KG1 (cell line): ENCODE data around the gene TMPRSS2.

Experiments
- DNase-seq: peaks from one replicate; lab custom pipeline; 2025; lab: John Stamatoyannopoulos, UW

Gene TMPRSS2

GRCh38 chr21:41509733-41510132 is 1.8 kb upstream of the TMPRSS2 start:
- no peak for DNase-seq

GRCh38 chr21:41509145-41509496 is 1.2 kb upstream of the TMPRSS2 start:
- DNase-seq, result no peak

DNA sequence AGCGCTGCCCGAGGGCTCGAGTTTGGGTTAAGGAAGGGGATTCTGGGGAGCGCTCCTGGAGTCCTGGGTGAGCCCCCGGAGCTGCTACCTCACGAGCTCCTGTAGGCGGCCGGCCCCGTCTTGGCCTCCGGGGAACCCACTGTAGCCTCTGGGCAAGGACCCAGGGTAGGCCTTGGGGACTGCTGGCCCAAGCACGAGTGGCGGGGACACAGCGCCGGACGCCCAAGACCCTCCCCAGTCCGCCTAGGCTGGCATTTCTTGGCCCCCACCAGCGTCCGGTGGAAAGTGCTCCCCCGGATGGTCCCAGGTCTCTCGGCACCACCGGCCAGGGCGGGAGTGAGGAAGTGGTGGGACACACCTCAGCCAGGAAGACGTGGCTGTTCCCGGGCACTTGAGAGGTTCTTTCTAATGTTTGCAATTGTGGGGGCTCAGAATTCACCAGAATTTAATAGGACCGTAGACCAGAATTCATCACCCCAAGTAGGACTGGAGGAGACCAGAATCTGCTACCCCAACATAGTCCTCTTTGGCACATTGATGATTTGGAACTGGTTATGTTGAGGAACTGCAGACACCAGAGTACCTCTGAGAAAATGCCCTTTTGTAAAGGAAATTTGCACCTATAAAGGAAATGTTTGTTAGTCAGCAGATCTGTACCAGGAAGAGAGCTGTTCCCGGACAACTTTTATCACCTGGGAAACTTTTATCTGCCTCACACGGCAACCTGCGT is 622 bp upstream of the TMPRSS2 start:
- DNase-seq, result no peak

- DNase-seq, result no peak
Observed at GRCh38 chr21:41506611-41507520, 1.1 kb downstream of the TMPRSS2 start.

DNA sequence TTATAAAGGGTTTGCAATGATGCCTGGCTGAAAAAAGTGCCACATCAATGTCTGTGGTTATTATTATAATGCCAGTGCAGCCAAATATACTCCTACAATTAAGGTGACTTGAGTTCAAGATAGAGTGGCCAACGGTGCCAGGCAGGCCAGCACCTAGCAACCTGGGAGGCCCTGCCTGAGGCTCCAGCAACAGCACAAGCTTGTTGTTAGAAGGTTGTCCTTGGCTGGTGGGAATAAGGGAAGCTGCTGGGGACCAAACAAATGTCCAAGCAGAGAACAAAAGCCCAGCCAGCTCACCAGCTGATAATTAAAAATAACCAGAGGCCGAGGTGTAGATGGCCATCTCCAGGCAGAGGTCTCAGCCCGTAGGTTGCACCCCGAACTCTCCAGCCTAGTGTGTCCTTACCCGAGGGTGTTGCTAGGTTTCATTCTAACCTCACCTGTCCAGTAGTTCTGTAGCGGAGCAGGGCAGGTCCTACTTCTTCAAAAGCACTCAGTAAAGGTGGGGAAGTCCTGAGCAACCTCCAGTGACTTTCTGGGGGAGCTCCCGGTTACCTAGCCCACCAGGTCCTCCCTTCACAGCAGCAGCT is 1.9 kb downstream of the TMPRSS2 start:
- no peak for DNase-seq

- no peak for DNase-seq
Observed at GRCh38 chr21:41504030-41504429, 3.9 kb downstream of the TMPRSS2 start.

GRCh38 chr21:41503331-41503730 is 4.6 kb downstream of the TMPRSS2 start:
- DNase-seq, result no peak

DNA sequence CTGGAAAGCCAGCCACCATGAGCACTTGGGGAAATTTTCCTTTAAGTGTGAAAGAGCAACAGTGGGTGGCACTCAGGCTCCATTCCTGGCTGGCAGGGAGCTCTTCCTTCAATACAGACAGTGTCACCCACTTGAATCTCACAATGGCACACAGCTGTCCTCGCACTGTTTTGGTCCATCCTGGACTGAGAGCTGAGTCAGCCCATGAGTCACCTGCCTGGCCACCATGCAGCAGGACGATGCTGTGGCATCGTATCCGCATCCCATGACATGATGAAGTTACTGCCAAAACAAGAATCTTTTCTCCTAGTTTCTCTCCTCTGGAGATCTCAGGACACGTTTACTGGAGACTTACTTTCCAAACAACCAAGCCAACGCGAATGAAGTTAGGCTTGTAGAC is 6.0 kb downstream of the TMPRSS2 start:
- DNase-seq, result no peak

GRCh38 chr21:41500931-41501381 is 7.0 kb downstream of the TMPRSS2 start:
- no peak for DNase-seq

GRCh38 chr21:41500363-41500762 is 7.6 kb downstream of the TMPRSS2 start:
- DNase-seq, result no peak

DNA sequence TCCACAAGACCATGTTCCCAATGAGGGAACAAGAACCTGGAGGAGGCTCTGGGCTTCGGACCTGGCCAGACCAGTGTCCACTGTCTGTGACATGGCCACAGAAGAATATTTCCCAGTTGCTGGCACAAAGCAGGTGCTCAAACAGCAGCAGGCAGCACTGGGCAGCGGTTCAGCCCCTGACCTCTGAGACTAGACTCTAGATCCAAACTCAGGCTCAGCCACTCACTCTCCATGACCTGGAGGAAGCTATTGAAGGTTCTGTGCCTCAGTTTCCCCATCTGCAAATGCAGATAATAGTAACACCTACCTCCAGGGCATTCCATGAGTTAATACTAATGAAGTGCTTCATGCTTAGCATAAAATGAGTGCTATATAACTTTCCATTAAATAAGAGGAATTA is 8.0 kb downstream of the TMPRSS2 start:
- DNase-seq, result no peak

- no peak for DNase-seq
Observed at GRCh38 chr21:41497788-41498187, 10.2 kb downstream of the TMPRSS2 start.

DNA sequence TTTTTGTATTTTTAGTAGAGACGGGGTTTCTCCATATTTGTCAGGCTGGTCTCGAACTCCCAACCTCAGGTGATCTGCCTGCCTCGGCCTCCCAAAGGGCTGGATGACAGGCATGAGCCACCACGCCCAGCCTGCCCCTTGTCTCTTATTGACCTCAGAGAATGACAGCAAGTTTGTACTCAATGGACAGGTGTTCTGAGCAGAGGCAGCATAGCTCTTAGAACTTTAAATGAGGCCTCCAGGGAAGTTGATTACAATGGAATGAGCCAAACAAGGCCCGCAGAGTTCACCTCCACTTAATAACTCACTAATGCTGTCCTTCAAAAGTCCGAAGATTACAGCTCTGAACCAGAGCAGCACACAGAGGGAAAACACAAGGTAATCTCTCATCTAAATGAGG is 10.9 kb downstream of the TMPRSS2 start:
- no peak for DNase-seq

- DNase-seq, result no peak
Observed at GRCh38 chr21:41494242-41494641, 13.7 kb downstream of the TMPRSS2 start.

DNA sequence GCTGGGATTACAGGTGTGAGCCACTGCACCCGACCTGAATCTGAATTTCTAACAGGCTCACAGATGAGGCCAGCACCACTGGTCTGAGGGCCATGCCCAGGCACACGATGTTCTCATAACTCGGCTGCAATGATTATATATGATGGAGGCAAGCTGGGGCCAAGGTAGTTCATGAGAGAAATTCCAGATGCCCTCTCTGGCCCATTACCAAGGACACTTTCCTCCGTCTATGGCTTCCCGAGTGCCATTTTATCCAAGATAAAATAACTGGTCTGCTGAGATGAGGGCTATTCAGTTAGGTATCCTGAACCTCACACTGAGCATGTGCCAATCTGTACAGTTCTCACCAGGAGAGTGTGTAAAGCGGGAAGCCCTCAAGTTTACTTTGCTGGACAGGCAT is 16.5 kb downstream of the TMPRSS2 start:
- DNase-seq, result no peak

DNA sequence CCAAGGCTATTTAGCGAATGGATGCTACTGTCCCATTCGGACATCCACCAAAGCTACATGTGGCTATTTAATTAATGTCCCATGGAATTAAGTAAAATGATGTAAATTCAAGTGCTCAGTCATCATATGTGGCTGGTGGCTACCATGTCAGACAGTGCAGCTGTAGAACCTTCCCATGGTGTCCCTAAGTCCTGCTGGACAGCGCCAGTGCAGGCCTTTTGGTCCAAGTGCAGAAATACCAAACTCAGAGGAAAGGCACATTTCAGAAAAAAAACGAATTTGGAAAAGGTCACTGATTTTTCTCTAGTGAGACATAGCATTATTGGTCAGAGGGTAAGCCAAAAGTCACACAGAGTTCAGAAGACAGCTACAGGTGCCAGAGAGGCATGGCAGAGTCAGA is 17.6 kb downstream of the TMPRSS2 start:
- no peak for DNase-seq

DNA sequence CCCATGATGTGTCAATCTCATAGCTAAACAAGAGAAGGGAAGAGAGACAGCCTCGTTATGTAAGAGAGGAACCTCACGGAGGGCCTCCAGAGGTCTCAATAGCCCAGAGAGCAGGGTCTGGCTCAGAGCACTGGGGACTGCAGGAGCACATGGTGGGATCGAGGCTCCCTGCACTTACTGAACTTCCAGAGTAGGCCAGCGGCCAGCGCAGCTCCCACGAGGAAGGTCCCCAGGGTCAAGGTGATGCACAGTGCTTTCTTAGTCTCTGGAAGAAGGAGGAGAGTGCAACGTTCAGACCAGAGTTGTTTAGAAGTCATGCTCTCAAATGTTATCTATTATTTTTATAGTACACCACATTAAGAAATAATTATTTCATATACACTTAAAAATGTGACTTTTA is 18.6 kb downstream of the TMPRSS2 start:
- DNase-seq, result no peak

- no peak for DNase-seq
Observed at GRCh38 chr21:41488080-41488479, 19.9 kb downstream of the TMPRSS2 start.

DNA sequence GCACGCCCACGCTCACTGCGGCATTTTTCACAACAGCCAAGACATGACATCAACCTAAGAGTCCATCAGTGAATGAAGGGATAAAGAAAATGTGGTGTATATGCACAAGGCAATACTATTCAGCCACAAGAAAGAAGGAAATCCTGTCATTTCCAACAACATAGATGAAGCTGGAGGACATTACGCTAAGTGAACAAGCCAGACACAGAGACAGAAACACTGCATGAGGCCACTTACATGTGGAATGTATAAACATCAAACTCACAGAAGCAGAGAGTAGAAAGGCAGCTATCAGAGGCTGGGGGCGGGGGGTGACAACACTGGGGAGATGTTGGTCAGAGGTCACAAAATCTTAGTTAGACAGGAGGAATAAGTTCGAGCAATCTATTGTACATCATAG is 20.9 kb downstream of the TMPRSS2 start:
- no peak for DNase-seq

DNA sequence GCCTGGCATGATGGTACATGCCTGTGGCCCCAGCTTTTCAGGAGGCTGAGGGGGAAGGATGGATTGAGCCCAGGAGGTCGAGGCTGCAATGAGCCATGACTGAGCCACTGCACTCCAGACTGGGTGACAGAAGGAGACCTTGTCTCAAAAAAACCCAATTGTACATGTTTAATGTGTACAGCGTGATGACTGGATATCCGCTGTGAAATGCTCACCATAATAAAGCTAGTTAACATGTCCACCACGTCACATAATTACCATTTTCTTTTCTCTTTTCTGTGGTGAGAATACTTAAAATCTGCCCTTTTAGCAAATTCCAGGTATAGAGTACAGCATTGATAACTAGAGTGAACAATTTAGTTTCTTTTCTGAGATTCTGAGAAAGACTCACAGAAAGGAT is 24.0 kb downstream of the TMPRSS2 start:
- DNase-seq, result no peak

- no peak for DNase-seq
Observed at GRCh38 chr21:41483415-41483814, 24.5 kb downstream of the TMPRSS2 start.

DNA sequence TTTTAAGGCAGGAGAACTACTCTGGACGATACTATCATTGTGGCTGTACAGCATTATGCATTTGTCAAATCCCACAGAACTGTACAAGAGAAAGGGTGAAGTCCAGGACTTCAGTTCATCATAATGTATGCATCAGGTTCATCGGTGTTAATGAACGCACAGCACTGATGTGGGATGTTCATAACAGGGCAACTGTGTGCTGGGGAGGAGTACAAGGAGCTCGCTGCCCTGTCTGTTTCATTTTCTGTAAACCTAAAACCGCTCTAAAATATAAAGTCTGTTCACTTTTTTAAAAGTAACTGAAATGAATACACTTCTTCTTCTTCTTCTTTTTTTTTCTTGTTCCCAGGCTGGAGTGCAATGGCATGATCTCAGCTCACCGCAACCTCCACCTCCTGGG is 25.0 kb downstream of the TMPRSS2 start:
- DNase-seq, result no peak

GRCh38 chr21:41482301-41482700 is 25.7 kb downstream of the TMPRSS2 start:
- DNase-seq, result no peak
